HEK293 (cell line): ENCODE measurements around the gene TTC9C.

Experiments
- CTCF ChIA-PET: fragments of 350-600 bp; formaldehyde crosslinking; extraction: SDS; loops from one replicate; lab custom pipeline; 2021; ENCODE audit warnings: antibody characterized with exemption; lab: Yijun Ruan, JAX
- POLR2A ChIA-PET: fragments of 300-600 bp; formaldehyde crosslinking; extraction: SDS; loops from one replicate; lab custom pipeline; 2020; ENCODE audit warnings: antibody characterized with exemption, inconsistent platforms; lab: Yijun Ruan, JAX
- H3K27ac ChIP-seq: fragments of 200-500 bp; sonication (Bioruptor generic); 2 replicates; pipeline ENCODE4 v1.5.1; 2014; ENCODE audit warnings: low read depth, low read length, control low read depth, inconsistent platforms; ENCODE audit errors: extremely low read depth
- H3K36me3 ChIP-seq, 2 experiments: fragments of 200-500 bp in 1 of 2; sonication (Bioruptor generic) in 1 of 2; 1 replicate in 1 of 2; 2 replicates in 1 of 2; pipeline ENCODE4 v1.5.1; 2014 to 2017; ENCODE audit warnings: inconsistent platforms in 2 of 2, low read length in 2 of 2; ENCODE audit not compliant: control insufficient read depth in 2 of 2, insufficient read depth in 1 of 2
- H3K4me1 ChIP-seq: fragments of 200-500 bp; sonication (Bioruptor generic); 2 replicates; pipeline ENCODE4 v1.5.1; 2014; ENCODE audit warnings: mild to moderate bottlenecking, low read length, inconsistent platforms; ENCODE audit not compliant: control insufficient read depth, insufficient read depth
- H3K4me3 ChIP-seq: 2 replicates; pipeline ENCODE4 v1.5.1; 2011; ENCODE audit warnings: low read depth, mild to moderate bottlenecking, control low read depth, low read length, moderate library complexity
- H3K9me3 ChIP-seq: fragments of 200-500 bp; sonication (Bioruptor generic); 2 replicates; pipeline ENCODE4 v1.5.1; 2014; ENCODE audit warnings: low read depth, low read length, inconsistent platforms; ENCODE audit not compliant: control insufficient read depth, insufficient read depth
- EGR2 ChIP-seq: fragments of 450-650 bp; formaldehyde crosslinking; IDR thresholded peaks from 2 replicates; pipeline ENCODE4 v1.5.1; 2016; ENCODE audit warnings: low read depth, missing biosample characterization, missing genetic modification characterization
- KLF1 ChIP-seq: fragments of 450-650 bp; formaldehyde crosslinking; IDR thresholded peaks from 2 replicates; pipeline ENCODE4 v1.5.1; 2016; ENCODE audit warnings: missing biosample characterization, missing genetic modification characterization
- KLF17 ChIP-seq: fragments of 450-650 bp; formaldehyde crosslinking; IDR thresholded peaks from 2 replicates; pipeline ENCODE4 v1.5.1; 2016; ENCODE audit warnings: missing biosample characterization, missing genetic modification characterization
- KLF8 ChIP-seq: fragments of 450-650 bp; formaldehyde crosslinking; IDR thresholded peaks from 2 replicates; pipeline ENCODE4 v1.5.1; 2016; ENCODE audit warnings: missing biosample characterization, missing genetic modification characterization
- OSR2 ChIP-seq: fragments of 450-650 bp; formaldehyde crosslinking; IDR thresholded peaks from 2 replicates; pipeline ENCODE4 v1.5.1; 2016; ENCODE audit warnings: missing biosample characterization, missing genetic modification characterization
- OVOL3 ChIP-seq: fragments of 450-650 bp; formaldehyde crosslinking; IDR thresholded peaks from 2 replicates; pipeline ENCODE4 v1.5.1; 2016; ENCODE audit warnings: missing biosample characterization, missing genetic modification characterization
- PATZ1 ChIP-seq: fragments of 450-650 bp; formaldehyde crosslinking; IDR thresholded peaks from 2 replicates; pipeline ENCODE4 v1.5.1; 2016; ENCODE audit warnings: missing biosample characterization, missing genetic modification characterization
- PRDM1 ChIP-seq: fragments of 450-650 bp; formaldehyde crosslinking; IDR thresholded peaks from 2 replicates; pipeline ENCODE4; 2016; ENCODE audit warnings: missing biosample characterization, missing genetic modification characterization
- SP2 ChIP-seq: fragments of 450-650 bp; formaldehyde crosslinking; IDR thresholded peaks from 2 replicates; pipeline ENCODE4 v1.5.1; 2016; ENCODE audit warnings: missing biosample characterization, missing genetic modification characterization
- ZIC2 ChIP-seq: fragments of 450-650 bp; formaldehyde crosslinking; IDR thresholded peaks from 2 replicates; pipeline ENCODE4 v1.5.1; 2016; ENCODE audit warnings: missing biosample characterization, missing genetic modification characterization
- ZNF138 ChIP-seq: fragments of 450-650 bp; formaldehyde crosslinking; IDR thresholded peaks from 2 replicates; pipeline ENCODE4 v1.5.1; 2016; ENCODE audit warnings: missing biosample characterization, missing genetic modification characterization, borderline replicate concordance
- ZNF157 ChIP-seq: fragments of 450-650 bp; formaldehyde crosslinking; IDR thresholded peaks from 2 replicates; pipeline ENCODE4 v1.5.1; 2016; ENCODE audit warnings: missing biosample characterization, missing genetic modification characterization
- ZNF184 ChIP-seq: fragments of 450-650 bp; IDR thresholded peaks from 2 replicates; pipeline ENCODE4 v1.5.1; 2018; ENCODE audit warnings: missing biosample characterization, mild to moderate bottlenecking, missing genetic modification characterization
- ZNF23 ChIP-seq: fragments of 450-650 bp; formaldehyde crosslinking; IDR thresholded peaks from 2 replicates; pipeline ENCODE4 v1.5.1; 2016; ENCODE audit warnings: missing biosample characterization, missing genetic modification characterization, borderline replicate concordance
- ZNF341 ChIP-seq: fragments of 450-650 bp; formaldehyde crosslinking; IDR thresholded peaks from 2 replicates; pipeline ENCODE4; 2016; ENCODE audit warnings: low read depth, missing biosample characterization, missing genetic modification characterization
- ZNF416 ChIP-seq: fragments of 450-650 bp; formaldehyde crosslinking; IDR thresholded peaks from 2 replicates; pipeline ENCODE4 v1.5.1; 2016; ENCODE audit warnings: missing biosample characterization, missing genetic modification characterization
- ZNF600 ChIP-seq: fragments of 450-650 bp; formaldehyde crosslinking; IDR thresholded peaks from 2 replicates; pipeline ENCODE4 v1.5.1; 2016; ENCODE audit warnings: missing biosample characterization, missing genetic modification characterization
- ZNF692 ChIP-seq: fragments of 450-650 bp; formaldehyde crosslinking; IDR thresholded peaks from 2 replicates; pipeline ENCODE4 v1.5.1; 2016; ENCODE audit warnings: missing biosample characterization, missing genetic modification characterization
- ZNF791 ChIP-seq: fragments of 450-650 bp; formaldehyde crosslinking; IDR thresholded peaks from 2 replicates; pipeline ENCODE4 v1.5.1; 2016; ENCODE audit warnings: missing biosample characterization, missing genetic modification characterization
- ZSCAN30 ChIP-seq: fragments of 450-650 bp; IDR thresholded peaks from 2 replicates; pipeline ENCODE4 v1.5.1; 2018; ENCODE audit warnings: missing biosample characterization, mild to moderate bottlenecking, missing genetic modification characterization, moderate library complexity
- ZXDB ChIP-seq: fragments of 450-650 bp; formaldehyde crosslinking; IDR thresholded peaks from 2 replicates; pipeline ENCODE4 v1.5.1; 2016; ENCODE audit warnings: missing biosample characterization, missing genetic modification characterization
- TF ChIP-seq, protein P1 (sequence below): fragments of 450-650 bp; formaldehyde crosslinking; IDR thresholded peaks from 2 replicates; pipeline ENCODE4 v1.5.1; 2017; ENCODE audit warnings: missing biosample characterization, missing genetic modification characterization
- TF ChIP-seq, protein P2 (sequence below): fragments of 450-650 bp; formaldehyde crosslinking; IDR thresholded peaks from 2 replicates; pipeline ENCODE4 v1.5.1; 2016; ENCODE audit warnings: missing biosample characterization, missing genetic modification characterization

The TTC9C gene

GRCh38 chr11:62752994-62753735, 24.9 kb downstream of the TTC9C start:
- no peaks in the 10 kb centered on the region for H3K4me1 ChIP-seq
- peaks cover 0 to 18% of the 10 kb centered on the region in 2 experiments; a peak in 2 of 3 replicates for H3K36me3 ChIP-seq
- no peaks in the 10 kb centered on the region for H3K9me3 ChIP-seq
- TF ChIP-seq ZNF138 (tag by site-specific recombination) (no peak), ZNF692 (tag by site-specific recombination) (no peak), ZNF23 (tag by site-specific recombination) (no peak), PRDM1 (tag by site-specific recombination) (no peak), OVOL3 (no peak)
- TF ChIP-seq, protein P1, sequence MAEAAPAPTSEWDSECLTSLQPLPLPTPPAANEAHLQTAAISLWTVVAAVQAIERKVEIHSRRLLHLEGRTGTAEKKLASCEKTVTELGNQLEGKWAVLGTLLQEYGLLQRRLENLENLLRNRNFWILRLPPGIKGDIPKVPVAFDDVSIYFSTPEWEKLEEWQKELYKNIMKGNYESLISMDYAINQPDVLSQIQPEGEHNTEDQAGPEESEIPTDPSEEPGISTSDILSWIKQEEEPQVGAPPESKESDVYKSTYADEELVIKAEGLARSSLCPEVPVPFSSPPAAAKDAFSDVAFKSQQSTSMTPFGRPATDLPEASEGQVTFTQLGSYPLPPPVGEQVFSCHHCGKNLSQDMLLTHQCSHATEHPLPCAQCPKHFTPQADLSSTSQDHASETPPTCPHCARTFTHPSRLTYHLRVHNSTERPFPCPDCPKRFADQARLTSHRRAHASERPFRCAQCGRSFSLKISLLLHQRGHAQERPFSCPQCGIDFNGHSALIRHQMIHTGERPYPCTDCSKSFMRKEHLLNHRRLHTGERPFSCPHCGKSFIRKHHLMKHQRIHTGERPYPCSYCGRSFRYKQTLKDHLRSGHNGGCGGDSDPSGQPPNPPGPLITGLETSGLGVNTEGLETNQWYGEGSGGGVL (tag by site-specific recombination) = no peak
- peak overlapping the region; percentile 32; the same call in 1 of the 2 replicates for H3K27ac ChIP-seq
- ChIA-PET POLR2A (interaction anchor here (0.6 to 3.4 kb wide), 41 partner anchors 7 to 179 kb away, joined by 3 to 137 read pairs (median 6); partner anchors contain the start of genes B3GAT3, BSCL2, C11orf98 and CSKMT), CTCF (interaction anchor here (0.9 to 2.7 kb wide), 6 partner anchors 16 to 110 kb away, joined by 3 to 11 read pairs (median 4); partner anchors contain the start of genes HNRNPUL2 and TMEM179B)
- H3K4me3 ChIP-seq = peak overlapping the region; percentile 21; the same call in 1 of the 2 replicates

- H3K27ac ChIP-seq = peak within 1 kb of the TSS; percentile 32; the same call in 1 of the 2 replicates
- H3K4me3 ChIP-seq = peak within 1 kb of the TSS; percentile 73
- ChIA-PET POLR2A (interaction anchor here (0.5 to 3.4 kb wide), 46 partner anchors 8 to 180 kb away, joined by 3 to 137 read pairs (median 5); partner anchors contain the start of genes B3GAT3, BSCL2, C11orf98 and CSKMT), CTCF (interaction anchor here (0.6 to 2.7 kb wide), 11 partner anchors 15 to 359 kb away, joined by 3 to 11 read pairs (median 3); partner anchors contain the start of genes HNRNPUL2 and TMEM179B)
- no peaks in the 10 kb centered on the region for H3K9me3 ChIP-seq
- H3K36me3 ChIP-seq = peaks cover 0 to 15% of the 10 kb centered on the region in 2 experiments; a peak in 2 of 3 replicates
- H3K4me1 ChIP-seq = no peaks in the 10 kb centered on the region
- TF ChIP-seq ZNF341 = peak; percentile 70
- no peak for TF ChIP-seq ZNF791
- TF ChIP-seq OSR2 (tag by site-specific recombination) = no peak
- TF ChIP-seq KLF1 (tag by site-specific recombination) = peak; percentile 48; the same call in 1 of the 2 replicates
- TF ChIP-seq ZSCAN30 (tag by site-specific recombination) = peak; percentile 19; the same call in 1 of the 2 replicates
- TF ChIP-seq EGR2 (tag by site-specific recombination) = 0 out of 2 replicates have a peak, but pooled peaks have one; percentile 42
- TF ChIP-seq ZIC2 = peak; percentile 76
- TF ChIP-seq PATZ1 (tag by site-specific recombination) = peak; percentile 50; the same call in 1 of the 2 replicates
- peak; percentile 61 for TF ChIP-seq ZNF600 (tag by site-specific recombination)
- TF ChIP-seq, protein P2, sequence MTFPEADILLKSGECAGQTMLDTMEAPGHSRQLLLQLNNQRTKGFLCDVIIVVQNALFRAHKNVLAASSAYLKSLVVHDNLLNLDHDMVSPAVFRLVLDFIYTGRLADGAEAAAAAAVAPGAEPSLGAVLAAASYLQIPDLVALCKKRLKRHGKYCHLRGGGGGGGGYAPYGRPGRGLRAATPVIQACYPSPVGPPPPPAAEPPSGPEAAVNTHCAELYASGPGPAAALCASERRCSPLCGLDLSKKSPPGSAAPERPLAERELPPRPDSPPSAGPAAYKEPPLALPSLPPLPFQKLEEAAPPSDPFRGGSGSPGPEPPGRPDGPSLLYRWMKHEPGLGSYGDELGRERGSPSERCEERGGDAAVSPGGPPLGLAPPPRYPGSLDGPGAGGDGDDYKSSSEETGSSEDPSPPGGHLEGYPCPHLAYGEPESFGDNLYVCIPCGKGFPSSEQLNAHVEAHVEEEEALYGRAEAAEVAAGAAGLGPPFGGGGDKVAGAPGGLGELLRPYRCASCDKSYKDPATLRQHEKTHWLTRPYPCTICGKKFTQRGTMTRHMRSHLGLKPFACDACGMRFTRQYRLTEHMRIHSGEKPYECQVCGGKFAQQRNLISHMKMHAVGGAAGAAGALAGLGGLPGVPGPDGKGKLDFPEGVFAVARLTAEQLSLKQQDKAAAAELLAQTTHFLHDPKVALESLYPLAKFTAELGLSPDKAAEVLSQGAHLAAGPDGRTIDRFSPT (tag by site-specific recombination) = peak; percentile 72
- TF ChIP-seq KLF17 (tag by site-specific recombination) = no peak
- TF ChIP-seq ZXDB (tag by site-specific recombination) = 0 out of 2 replicates have a peak, but pooled peaks have one; percentile 38
- no peak for TF ChIP-seq ZNF416 (tag by site-specific recombination)
- TF ChIP-seq SP2 (tag by site-specific recombination) = peak; percentile 99
- TF ChIP-seq ZNF157 (tag by site-specific recombination) = no peak
- no peak for TF ChIP-seq ZNF184 (tag by site-specific recombination)
- peak; percentile 82 for TF ChIP-seq KLF8 (tag by site-specific recombination)
Observed at GRCh38 chr11:62753736-62754603, 25.7 kb downstream of the TTC9C start, which contains the start of gene ZBTB3. TSS of gene ZBTB3 (minus strand) at chr11:62754160. CDS start at chr11:62753664, 496 bp downstream.
